HepG2 (cell line): ENCODE measurements around the gene KLHL13. TPM values are rescaled to one million over a fixed set of nuclear protein-coding genes. Genes with fewer than 3 reads are reported as not detected.

Source experiments
- AHDC1 ChIP-seq: sonication (generic); formaldehyde crosslinking; IDR thresholded peaks from 2 replicates; pipeline ENCODE4 v1.5.1; 2020; ENCODE audit warnings: mild to moderate bottlenecking, missing genetic modification reagents, borderline replicate concordance
- EP300 ChIP-seq, 3 experiments: sonication (generic) in 1 of 3; formaldehyde crosslinking in 1 of 3; IDR thresholded peaks; 2 replicates each; pipeline versions ENCODE4 v1.5.1 to v1.6.1; 2011 to 2020; ENCODE audit warnings: low read depth in 2 of 3, low read length in 2 of 3, borderline replicate concordance in 1 of 3, improper control_type of control experiment in 1 of 3, mild to moderate bottlenecking in 1 of 3, missing genetic modification reagents in 1 of 3, moderate library complexity in 1 of 3
- FOXP1 ChIP-seq, 2 experiments: fragments of 450-650 bp in 1 of 2; IDR thresholded peaks; 2 replicates each; pipeline ENCODE4 v1.6.1; 2017 to 2018; ENCODE audit warnings: antibody characterized with exemption in 1 of 2
- HDAC2 ChIP-seq: sonication (generic); formaldehyde crosslinking; IDR thresholded peaks from 2 replicates; pipeline ENCODE4 v1.4.0; 2020; ENCODE audit warnings: missing genetic modification reagents
- NR2C2 ChIP-seq: sonication (generic); formaldehyde crosslinking; IDR thresholded peaks from 2 replicates; pipeline ENCODE4 v1.4.0; 2020; ENCODE audit warnings: missing genetic modification reagents, mild to moderate bottlenecking, moderate library complexity, borderline replicate concordance
- PAXIP1 ChIP-seq: sonication (generic); formaldehyde crosslinking; conservative IDR thresholded peaks from 2 replicates; pipeline ENCODE4 v1.4.0; 2020; ENCODE audit warnings: mild to moderate bottlenecking, missing genetic modification reagents, moderate library complexity
- POLR2AphosphoS5 ChIP-seq: IDR thresholded peaks from 2 replicates; pipeline ENCODE4 v1.6.1; 2012; ENCODE audit warnings: low read depth, low read length
- RBM22 ChIP-seq: fragments of 200-400 bp; formaldehyde crosslinking; optimal IDR thresholded peaks from 2 replicates; pipeline ENCODE3; 2017; ENCODE audit warnings: mild to moderate bottlenecking, low read length, moderate library complexity
- RXRB ChIP-seq: IDR thresholded peaks from 2 replicates; pipeline ENCODE4 v1.6.1; 2016; ENCODE audit warnings: borderline replicate concordance, missing genetic modification reagents, missing compliant biosample characterization
- TEAD2 ChIP-seq: sonication (generic); formaldehyde crosslinking; IDR thresholded peaks from 2 replicates; pipeline ENCODE4 v1.9.0; 2021; ENCODE audit warnings: missing genetic modification reagents
- ZMAT3 ChIP-seq: sonication (generic); formaldehyde crosslinking; conservative IDR thresholded peaks from 2 replicates; pipeline ENCODE4 v1.7.0; 2021; ENCODE audit warnings: missing genetic modification reagents
- ZNF205 ChIP-seq: IDR thresholded peaks from 2 replicates; pipeline ENCODE4 v1.6.1; 2018; ENCODE audit warnings: missing biosample characterization, missing genetic modification reagents
- ZNF713 ChIP-seq: sonication (generic); formaldehyde crosslinking; IDR thresholded peaks from 2 replicates; pipeline ENCODE4 v1.4.0; 2020; ENCODE audit warnings: mild to moderate bottlenecking, missing genetic modification reagents
- ZSCAN30 ChIP-seq: sonication (generic); formaldehyde crosslinking; IDR thresholded peaks from 2 replicates; pipeline ENCODE4 v1.5.0; 2020; ENCODE audit warnings: mild to moderate bottlenecking, missing genetic modification reagents
- polyA plus RNA-seq, 8 experiments: library from polyadenylated mRNA; depleted of rRNA in 3 of 8; stranded (reverse) in 7 of 8; unstranded in 1 of 8; fragments of >200 nt; fragmentation: Illumina TruSeq in 4 of 8; extraction: Trizol in 4 of 8; gene quantifications; 2 replicates each; pipeline versions ENCODE4 v1.2.1 to v1.2.3, GENCODE V29; 2011 to 2016; ENCODE audit warnings: low read depth in 4 of 8, missing spikeins in 1 of 8, mixed read lengths in 1 of 8; ENCODE audit not compliant: insufficient read depth in 1 of 8
- total RNA-seq, 5 experiments: library from RNA; depleted of rRNA; stranded (reverse); fragments of >200 nt; fragmentation: Illumina TruSeq; extraction: Trizol; gene quantifications; 2 replicates each; pipeline ENCODE4 v1.2.3, GENCODE V29; 2016; ENCODE audit warnings: low read depth in 1 of 5
- TF ChIP-seq, protein P1 (sequence below): sonication (generic); formaldehyde crosslinking; IDR thresholded peaks from 2 replicates; pipeline ENCODE4 v1.5.0; 2020; ENCODE audit warnings: mild to moderate bottlenecking, missing genetic modification reagents, borderline replicate concordance

Gene KLHL13
- total and polyA plus RNA-seq, 2 of the 13 experiments (the other 11 are each of a cell fraction or from before 2014, with no cell fraction given): 0.28 to 1.6 TPM

DNA sequence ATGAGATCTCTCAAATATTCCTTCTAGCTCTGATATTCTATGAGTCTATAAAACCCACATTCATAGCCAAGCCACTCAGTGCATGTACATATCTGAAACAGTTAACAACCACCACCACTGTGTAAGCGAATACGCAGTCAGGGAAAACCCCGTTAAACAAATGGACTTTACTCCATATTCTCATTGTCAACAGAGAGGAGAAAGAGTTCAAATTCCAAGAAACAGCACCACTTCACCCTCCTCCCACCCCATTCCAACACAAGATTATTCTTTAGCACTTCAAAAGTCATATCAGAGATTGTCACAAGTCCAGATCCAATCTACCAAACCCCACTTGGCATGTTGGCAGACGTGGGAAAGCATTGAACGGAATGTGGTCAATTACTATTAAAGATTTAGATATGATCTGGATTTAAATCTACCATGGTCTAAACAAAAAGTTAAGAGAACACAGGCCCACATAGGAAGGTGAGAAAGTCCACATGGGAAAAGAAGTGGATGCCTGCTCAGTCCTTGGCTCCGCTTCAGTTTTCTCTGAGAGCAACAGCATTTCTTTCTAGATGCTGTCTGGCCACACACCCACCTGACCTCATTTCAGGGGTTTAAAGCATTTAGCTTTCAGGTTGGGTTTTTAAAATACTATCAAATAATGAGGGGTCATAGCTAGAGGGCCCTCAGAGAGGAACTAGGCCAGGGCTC, 39.8 kb upstream of the KLHL13 start (continued):
- TF ChIP-seq, protein P1, sequence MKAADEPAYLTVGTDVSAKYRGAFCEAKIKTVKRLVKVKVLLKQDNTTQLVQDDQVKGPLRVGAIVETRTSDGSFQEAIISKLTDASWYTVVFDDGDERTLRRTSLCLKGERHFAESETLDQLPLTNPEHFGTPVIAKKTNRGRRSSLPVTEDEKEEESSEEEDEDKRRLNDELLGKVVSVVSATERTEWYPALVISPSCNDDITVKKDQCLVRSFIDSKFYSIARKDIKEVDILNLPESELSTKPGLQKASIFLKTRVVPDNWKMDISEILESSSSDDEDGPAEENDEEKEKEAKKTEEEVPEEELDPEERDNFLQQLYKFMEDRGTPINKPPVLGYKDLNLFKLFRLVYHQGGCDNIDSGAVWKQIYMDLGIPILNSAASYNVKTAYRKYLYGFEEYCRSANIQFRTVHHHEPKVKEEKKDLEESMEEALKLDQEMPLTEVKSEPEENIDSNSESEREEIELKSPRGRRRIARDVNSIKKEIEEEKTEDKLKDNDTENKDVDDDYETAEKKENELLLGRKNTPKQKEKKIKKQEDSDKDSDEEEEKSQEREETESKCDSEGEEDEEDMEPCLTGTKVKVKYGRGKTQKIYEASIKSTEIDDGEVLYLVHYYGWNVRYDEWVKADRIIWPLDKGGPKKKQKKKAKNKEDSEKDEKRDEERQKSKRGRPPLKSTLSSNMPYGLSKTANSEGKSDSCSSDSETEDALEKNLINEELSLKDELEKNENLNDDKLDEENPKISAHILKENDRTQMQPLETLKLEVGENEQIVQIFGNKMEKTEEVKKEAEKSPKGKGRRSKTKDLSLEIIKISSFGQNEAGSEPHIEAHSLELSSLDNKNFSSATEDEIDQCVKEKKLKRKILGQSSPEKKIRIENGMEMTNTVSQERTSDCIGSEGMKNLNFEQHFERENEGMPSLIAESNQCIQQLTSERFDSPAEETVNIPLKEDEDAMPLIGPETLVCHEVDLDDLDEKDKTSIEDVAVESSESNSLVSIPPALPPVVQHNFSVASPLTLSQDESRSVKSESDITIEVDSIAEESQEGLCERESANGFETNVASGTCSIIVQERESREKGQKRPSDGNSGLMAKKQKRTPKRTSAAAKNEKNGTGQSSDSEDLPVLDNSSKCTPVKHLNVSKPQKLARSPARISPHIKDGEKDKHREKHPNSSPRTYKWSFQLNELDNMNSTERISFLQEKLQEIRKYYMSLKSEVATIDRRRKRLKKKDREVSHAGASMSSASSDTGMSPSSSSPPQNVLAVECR (CRISPR knock-in tag): no peak
- TF ChIP-seq NR2C2 (CRISPR knock-in tag): no peak
- no peak for TF ChIP-seq ZNF713 (CRISPR knock-in tag)
- TF ChIP-seq ZSCAN30 (CRISPR knock-in tag): no peak
- no peak for TF ChIP-seq AHDC1 (CRISPR knock-in tag)
- TF ChIP-seq TEAD2 (CRISPR knock-in tag): no peak
- TF ChIP-seq RXRB (CRISPR knock-in tag): peak; percentile 46; the same call in 1 of the 2 replicates
- peak; percentile 82 for TF ChIP-seq PAXIP1 (CRISPR knock-in tag)
- TF ChIP-seq FOXP1 (IDR thresholded peaks at IDR 0.05): no peak
- no peak for TF ChIP-seq FOXP1 (CRISPR knock-in tag; IDR thresholded peaks at IDR 0.05)
- TF ChIP-seq HDAC2 (CRISPR knock-in tag): 0 out of 2 replicates have a peak, but pooled peaks have one; percentile 27
- TF ChIP-seq POLR2AphosphoS5: no peak
- TF ChIP-seq ZNF205 (CRISPR knock-in tag): no peak
- no peak for TF ChIP-seq ZMAT3
- TF ChIP-seq EP300 (IDR thresholded peaks at IDR 0.05; ENCODE audit: low read depth in 2 of 2, low read length in 2 of 2): peak in 1 of 2 experiments; percentile 46; a peak in 1 of 4 replicates
- no peak for TF ChIP-seq EP300 (CRISPR knock-in tag; IDR thresholded peaks at IDR 0.05; ENCODE audit: borderline replicate concordance)
- TF ChIP-seq RBM22: no peak
